ENCODE measurements around the gene WDR48.

WDR48 gene

GRCh38 chr3:39140341-39140971 lies 88.6 kb downstream of the WDR48 start:
- Histone ChIP-seq H3K4me1 (ENCODE audit: insufficient read depth, low read length, severe bottlenecking) (peaks cover 18% of the 10 kb centered on the region), H2AFZ (ENCODE audit: low read length) (no peak overlapping the region), H3K9me3 (ENCODE audit: low read length) (no peaks in the 10 kb centered on the region), H3K79me2 (ENCODE audit: insufficient read depth, low read length) (no peaks in the 10 kb centered on the region), H3K27ac (ENCODE audit: low read depth, low read length, poor library complexity, severe bottlenecking) (peak overlapping the region; percentile 66), H3K4me2 (ENCODE audit: low read length) (no peak overlapping the region), H3K27me3 (ENCODE audit: insufficient read depth, low read length) (no peaks in the 10 kb centered on the region), H3K4me3 (ENCODE audit: low read depth, low read length, poor library complexity, severe bottlenecking) (no peak overlapping the region), H3K9ac (ENCODE audit: low read length) (no peak overlapping the region), H3F3A (ENCODE audit: insufficient read depth, low read length) (no peaks in the 10 kb centered on the region), H4K20me1 (ENCODE audit: insufficient read depth, low read length) (no peaks in the 10 kb centered on the region), H3K9me2 (ENCODE audit: low read depth, low read length) (no peaks in the 10 kb centered on the region), H3K36me3 (ENCODE audit: insufficient read depth, low read length) (peaks cover 47% of the 10 kb centered on the region)
- TF ChIP-seq EZH2 (IDR thresholded peaks at IDR 0.05; ENCODE audit: borderline replicate concordance, low read length): no peak
- no peak for TF ChIP-seq CTCF (IDR thresholded peaks at IDR 0.05; ENCODE audit: low read length)

GRCh38 chr3:39141171-39141995 lies 89.6 kb downstream of the WDR48 start:
- H3K79me2 ChIP-seq (ENCODE audit: insufficient read depth, low read length): no peaks in the 10 kb centered on the region
- no peak overlapping the region for H3K4me3 ChIP-seq (ENCODE audit: low read depth, low read length, poor library complexity, severe bottlenecking)
- H3F3A ChIP-seq (ENCODE audit: insufficient read depth, low read length): no peaks in the 10 kb centered on the region
- peak overlapping the region; percentile 66 for H3K27ac ChIP-seq (ENCODE audit: low read depth, low read length, poor library complexity, severe bottlenecking)
- H3K9me3 ChIP-seq (ENCODE audit: low read length): no peaks in the 10 kb centered on the region
- no peak for TF ChIP-seq CTCF (IDR thresholded peaks at IDR 0.05; ENCODE audit: low read length)
- TF ChIP-seq EZH2 (IDR thresholded peaks at IDR 0.05; ENCODE audit: borderline replicate concordance, low read length): no peak
- no peak overlapping the region for H3K4me2 ChIP-seq (ENCODE audit: low read length)
- peaks cover 56% of the 10 kb centered on the region for H3K36me3 ChIP-seq (ENCODE audit: insufficient read depth, low read length)
- H4K20me1 ChIP-seq (ENCODE audit: insufficient read depth, low read length): no peaks in the 10 kb centered on the region
- no peak overlapping the region for H2AFZ ChIP-seq (ENCODE audit: low read length)
- no peak overlapping the region for H3K9ac ChIP-seq (ENCODE audit: low read length)
- peaks cover 25% of the 10 kb centered on the region for H3K4me1 ChIP-seq (ENCODE audit: insufficient read depth, low read length, severe bottlenecking)
- no peaks in the 10 kb centered on the region for H3K27me3 ChIP-seq (ENCODE audit: insufficient read depth, low read length)
- H3K9me2 ChIP-seq (ENCODE audit: low read depth, low read length): no peaks in the 10 kb centered on the region

GRCh38 chr3:39142067-39142466 lies 90.3 kb downstream of the WDR48 start:
- no peaks in the 10 kb centered on the region for H3K9me3 ChIP-seq (ENCODE audit: low read length)
- no peak overlapping the region for H3K4me3 ChIP-seq (ENCODE audit: low read depth, low read length, poor library complexity, severe bottlenecking)
- TF ChIP-seq EZH2 (IDR thresholded peaks at IDR 0.05; ENCODE audit: borderline replicate concordance, low read length): no peak
- TF ChIP-seq CTCF (IDR thresholded peaks at IDR 0.05; ENCODE audit: low read length): no peak
- peak overlapping the region; percentile 66 for H3K27ac ChIP-seq (ENCODE audit: low read depth, low read length, poor library complexity, severe bottlenecking)
- H3K9me2 ChIP-seq (ENCODE audit: low read depth, low read length): no peaks in the 10 kb centered on the region
- H3K9ac ChIP-seq (ENCODE audit: low read length): no peak overlapping the region
- no peak overlapping the region for H2AFZ ChIP-seq (ENCODE audit: low read length)
- no peaks in the 10 kb centered on the region for H3K27me3 ChIP-seq (ENCODE audit: insufficient read depth, low read length)
- no peak overlapping the region for H3K4me2 ChIP-seq (ENCODE audit: low read length)
- H3K36me3 ChIP-seq (ENCODE audit: insufficient read depth, low read length): peaks cover 56% of the 10 kb centered on the region
- no peaks in the 10 kb centered on the region for H4K20me1 ChIP-seq (ENCODE audit: insufficient read depth, low read length)
- H3F3A ChIP-seq (ENCODE audit: insufficient read depth, low read length): no peaks in the 10 kb centered on the region
- no peaks in the 10 kb centered on the region for H3K79me2 ChIP-seq (ENCODE audit: insufficient read depth, low read length)
- H3K4me1 ChIP-seq (ENCODE audit: insufficient read depth, low read length, severe bottlenecking): peaks cover 32% of the 10 kb centered on the region

All from OCI-LY1 (cell line).